ENCODE results near the gene RYR2.

DNA sequence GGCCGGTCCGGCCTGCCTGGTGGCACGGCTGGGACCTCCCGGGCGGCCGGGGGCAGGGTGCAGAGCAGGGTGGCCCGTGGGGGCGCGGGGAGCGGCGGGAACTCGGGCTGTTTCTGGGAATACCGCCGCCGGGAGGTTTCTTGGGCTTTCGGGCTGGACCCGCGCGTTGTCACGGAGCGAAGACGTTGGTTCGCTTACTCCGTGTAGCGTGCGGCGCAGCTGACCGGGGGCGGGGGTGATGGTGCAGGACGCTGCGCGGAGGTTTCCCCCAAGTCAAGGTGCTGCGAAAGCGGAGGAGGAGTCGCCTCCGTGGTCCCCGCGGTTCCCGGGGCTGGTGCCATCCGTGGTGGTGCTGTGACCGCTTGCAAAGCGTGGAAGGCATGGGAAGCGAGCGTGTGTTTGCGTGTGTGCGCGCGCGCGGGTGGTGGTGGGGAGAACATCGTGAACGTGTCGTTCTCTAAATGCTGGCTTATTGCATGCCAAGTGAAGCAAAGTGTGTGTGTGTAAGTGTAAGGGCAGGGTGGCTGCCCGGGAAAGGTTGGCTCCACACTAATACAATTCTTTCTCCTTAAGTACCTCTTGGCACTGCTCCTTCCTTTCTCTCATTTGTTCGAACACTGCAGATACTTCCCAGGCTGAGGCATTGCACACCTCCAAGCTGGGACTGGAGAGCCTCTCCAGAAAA is 1.1 kb downstream of the RYR2 start:
- no peak for TF ChIP-seq NR2F6 (CRISPR knock-in tag; IDR thresholded peaks at IDR 0.05)
- TF ChIP-seq BCL6 (CRISPR knock-in tag; IDR thresholded peaks at IDR 0.05): no peak
- no peak for TF ChIP-seq PML (IDR thresholded peaks at IDR 0.05; ENCODE audit: low read length)
- TF ChIP-seq ZBTB7A (IDR thresholded peaks at IDR 0.05; ENCODE audit: borderline replicate concordance, control insufficient read depth, low read depth, low read length): no peak
- TF ChIP-seq SMARCB1 (IDR thresholded peaks at IDR 0.05; ENCODE audit: insufficient read length, low read depth): no peak
- TF ChIP-seq TCF3 (CRISPR knock-in tag; IDR thresholded peaks at IDR 0.05): no peak
